ENCODE results near the gene CCDC136. TPM values are rescaled to one million over a fixed set of nuclear protein-coding genes. Genes with fewer than 3 reads are reported as not detected.

The CCDC136 gene
- 6.3 TPM for total RNA-seq
- long read RNA-seq, partial matches to known transcripts: 2 of 5 reads
- long read RNA-seq, other reads (novel, unspliced or antisense): 3 of 5 reads

GRCh38 chr7:128791121-128791971 is at the start of gene CCDC136:
TSS of gene CCDC136 (plus strand) at chr7:128791968. CDS start at chr7:128792412, 444 bp downstream.
- intact Hi-C loops (cut with DNase I): loop anchor here (2.0 to 5.0 kb wide), 3 partner anchors 39 to 91 kb away; partner anchors contain the start of genes CALU and FLNC
- peak; percentile 90 for DNase-seq (ENCODE audit: missing footprints)
- ATAC-seq: peak; percentile 90

DNA sequence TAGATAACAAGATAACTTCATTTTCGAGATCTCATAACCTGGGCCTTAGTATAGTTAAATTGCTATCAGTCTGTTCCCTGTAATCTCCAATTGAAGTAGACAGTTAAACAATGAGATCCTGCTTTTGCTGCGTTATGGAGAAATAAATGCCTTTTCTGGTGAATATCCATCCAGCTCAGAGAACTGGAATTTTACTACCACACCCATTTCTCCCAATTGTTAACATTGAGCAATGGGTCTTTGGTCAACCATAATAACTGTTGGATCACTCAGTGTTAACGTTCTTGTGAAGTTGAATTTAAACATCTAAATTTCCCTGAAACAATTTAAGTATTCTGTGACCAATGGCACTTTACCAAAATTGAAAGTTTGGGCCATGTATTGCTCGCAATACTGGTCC is 49.6 kb upstream of the CCDC136 start:
- DNase-seq (ENCODE audit: missing footprints) (no peak), ATAC-seq (no peak)
- intact Hi-C loops (cut with DNase I): no loop called here

DNA sequence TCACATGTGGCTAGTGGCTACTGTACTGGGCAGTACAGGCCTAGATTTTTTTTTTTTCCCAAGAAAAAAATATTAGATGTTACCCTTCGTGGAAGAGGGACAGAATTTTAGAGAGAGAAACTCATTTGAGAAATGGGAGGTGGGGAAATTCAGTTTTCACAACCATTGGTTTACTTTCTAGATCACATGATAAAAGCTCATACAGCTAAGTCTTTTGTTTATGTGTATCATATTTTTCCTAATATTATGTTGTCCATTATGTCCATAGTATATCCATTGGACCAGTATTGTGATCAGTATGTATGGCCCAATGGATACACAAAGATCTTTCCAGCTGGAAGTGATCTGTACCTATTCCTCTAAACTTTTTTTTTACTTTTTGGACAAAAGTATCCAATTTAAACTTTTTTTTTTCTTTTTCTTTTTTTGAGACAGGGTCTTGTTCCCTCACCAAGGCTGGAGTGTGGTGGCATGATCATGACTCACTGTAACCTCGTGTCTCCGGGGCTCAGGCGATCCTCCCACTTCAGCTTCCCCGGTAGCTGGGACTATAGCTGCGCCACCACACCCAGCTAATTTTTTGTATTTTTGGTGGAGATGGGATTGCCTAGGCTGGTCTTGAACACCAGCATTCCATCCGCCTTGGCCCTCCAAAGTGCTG is 48.5 kb upstream of the CCDC136 start:
- no peak for DNase-seq (ENCODE audit: missing footprints)
- intact Hi-C loops (cut with DNase I): no loop called here
- no peak for ATAC-seq

DNA sequence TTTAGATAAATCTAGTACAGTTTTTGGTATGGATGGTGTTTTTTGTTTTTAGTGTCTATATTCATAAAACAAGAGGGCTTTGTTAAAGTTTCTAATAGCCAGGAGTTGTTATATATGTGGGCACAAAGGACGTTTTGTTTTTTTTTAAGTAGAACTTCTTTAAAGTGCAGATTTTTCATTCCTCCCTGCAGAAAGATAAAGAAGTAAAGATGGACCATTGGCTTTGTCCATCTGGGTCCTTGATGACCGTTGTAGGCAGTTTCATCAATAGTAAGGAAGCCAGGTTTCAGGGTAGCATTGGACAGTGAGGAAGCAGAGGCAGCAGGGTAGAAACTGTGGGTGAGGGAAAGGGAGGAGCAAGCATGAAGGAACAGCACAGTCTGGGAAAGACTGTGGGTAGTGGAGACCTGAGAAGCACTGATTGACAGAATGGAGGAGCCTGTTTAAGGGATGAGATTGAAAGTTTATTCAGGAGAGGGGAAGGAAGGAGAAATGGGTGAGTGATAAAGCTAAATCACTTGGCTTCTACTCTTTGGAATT is 47.3 kb upstream of the CCDC136 start:
- intact Hi-C loops (cut with DNase I): no loop called here
- ATAC-seq: no peak
- no peak for DNase-seq (ENCODE audit: missing footprints)

- ATAC-seq (no peak), DNase-seq (ENCODE audit: missing footprints) (no peak)
Observed at GRCh38 chr7:128745706-128746105, 46.1 kb upstream of the CCDC136 start.

GRCh38 chr7:128747327-128748079 is 44.3 kb upstream of the CCDC136 start:
- intact Hi-C loops (cut with DNase I): loop anchor here (5.0 kb wide), 1 partner anchor 85 kb away; the partner anchor contains the start of gene FLNC
- DNase-seq (ENCODE audit: missing footprints) (no peak), ATAC-seq (no peak)

More at GRCh38 chr7:128745706-128746105, 46.1 kb upstream of the CCDC136 start:
- intact Hi-C loops (cut with DNase I): loop anchor here (5.0 kb wide), 1 partner anchor 87 kb away; the partner anchor contains the start of gene FLNC

GRCh38 chr7:128752251-128752650 is 39.5 kb upstream of the CCDC136 start:
- intact Hi-C loops (cut with DNase I): no loop called here
- DNase-seq (ENCODE audit: missing footprints) (no peak), ATAC-seq (peak; percentile 33)

GRCh38 chr7:128755075-128755818 is 36.5 kb upstream of the CCDC136 start:
- intact Hi-C loops (cut with DNase I): no loop called here
- ATAC-seq (no peak), DNase-seq (ENCODE audit: missing footprints) (no peak)

GRCh38 chr7:128755819-128756476 is 35.8 kb upstream of the CCDC136 start:
- intact Hi-C loops (cut with DNase I): no loop called here
- ATAC-seq: peak; percentile 35
- DNase-seq (ENCODE audit: missing footprints): no peak

DNA sequence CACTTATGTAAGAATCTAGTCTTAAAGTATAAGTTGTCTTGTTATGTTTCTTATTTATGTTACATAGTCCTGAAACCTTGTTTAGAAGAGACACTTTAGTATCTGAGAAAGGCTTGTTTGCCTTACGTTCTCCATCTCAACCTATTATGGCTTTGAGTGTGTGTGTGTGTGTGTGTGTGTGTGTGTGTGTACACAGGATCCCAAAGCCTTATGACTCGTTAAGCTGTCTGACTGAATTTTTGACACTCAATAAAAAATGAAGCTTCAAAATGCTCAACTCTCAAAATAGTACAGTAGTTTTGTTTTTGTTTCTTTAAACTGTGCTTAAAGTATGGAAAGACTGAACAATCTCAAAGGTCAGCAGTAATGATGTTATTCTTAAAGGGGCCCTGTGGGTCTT is 34.6 kb upstream of the CCDC136 start:
- intact Hi-C loops (cut with DNase I): no loop called here
- DNase-seq (ENCODE audit: missing footprints): no peak
- no peak for ATAC-seq

DNA sequence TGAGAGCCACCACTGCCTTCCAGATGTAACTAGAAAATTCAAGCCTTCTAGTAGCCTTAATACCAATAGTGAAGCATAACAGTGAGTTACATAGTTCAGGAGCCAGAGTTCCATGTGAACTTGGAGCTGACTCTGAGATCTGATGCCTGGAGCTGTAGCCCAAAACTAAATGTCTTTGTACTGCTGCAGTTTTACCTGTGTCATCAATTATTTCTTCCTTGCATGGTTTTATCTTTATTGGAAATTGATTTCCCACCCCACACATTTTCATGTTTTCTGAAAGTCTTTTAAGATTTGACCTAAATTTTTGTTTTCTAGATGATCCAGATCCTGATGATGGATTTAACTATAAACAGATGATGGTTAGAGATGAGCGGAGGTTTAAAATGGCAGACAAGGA is 33.2 kb upstream of the CCDC136 start:
- no peak for ATAC-seq
- intact Hi-C loops (cut with DNase I): no loop called here

GRCh38 chr7:128759242-128759641 is 32.5 kb upstream of the CCDC136 start:
- DNase-seq (ENCODE audit: missing footprints) (no peak), ATAC-seq (no peak)
- intact Hi-C loops (cut with DNase I): no loop called here

More for the DNA sequence above, 33.2 kb upstream of the CCDC136 start:
- no peak for DNase-seq (ENCODE audit: missing footprints)

GRCh38 chr7:128763541-128763940 is 28.2 kb upstream of the CCDC136 start:
- ATAC-seq: no peak
- intact Hi-C loops (cut with DNase I): no loop called here

DNA sequence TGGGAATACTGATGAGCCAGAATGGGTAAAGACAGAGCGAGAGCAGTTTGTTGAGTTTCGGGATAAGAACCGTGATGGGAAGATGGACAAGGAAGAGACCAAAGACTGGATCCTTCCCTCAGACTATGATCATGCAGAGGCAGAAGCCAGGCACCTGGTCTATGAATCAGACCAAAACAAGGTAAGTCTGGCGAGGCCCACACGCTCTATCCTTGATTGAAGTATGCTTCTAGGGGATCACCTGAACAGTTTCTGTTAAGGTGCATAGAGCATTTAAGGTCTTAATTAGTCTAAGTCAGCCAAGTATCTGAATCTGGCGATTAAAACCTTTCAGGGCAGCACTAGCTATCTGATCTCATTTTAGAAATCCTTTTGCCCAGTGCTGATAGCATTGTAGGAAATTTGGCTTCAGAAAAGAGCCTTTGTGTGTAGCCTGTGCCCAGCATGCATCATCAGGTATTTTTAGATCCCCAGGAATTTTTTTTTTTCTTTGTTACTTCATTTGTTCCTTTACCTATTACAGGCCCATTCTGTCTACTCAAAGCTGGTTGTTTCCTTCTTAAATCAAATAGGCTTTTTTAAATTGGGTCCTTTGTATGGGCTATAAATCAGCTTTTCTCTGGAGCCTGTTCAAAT is 24.2 kb upstream of the CCDC136 start:
- intact Hi-C loops (cut with DNase I): no loop called here
- no peak for DNase-seq (ENCODE audit: missing footprints)
- peak; percentile 37 for ATAC-seq

More at GRCh38 chr7:128763541-128763940, 28.2 kb upstream of the CCDC136 start:
- no peak for DNase-seq (ENCODE audit: missing footprints)

DNA sequence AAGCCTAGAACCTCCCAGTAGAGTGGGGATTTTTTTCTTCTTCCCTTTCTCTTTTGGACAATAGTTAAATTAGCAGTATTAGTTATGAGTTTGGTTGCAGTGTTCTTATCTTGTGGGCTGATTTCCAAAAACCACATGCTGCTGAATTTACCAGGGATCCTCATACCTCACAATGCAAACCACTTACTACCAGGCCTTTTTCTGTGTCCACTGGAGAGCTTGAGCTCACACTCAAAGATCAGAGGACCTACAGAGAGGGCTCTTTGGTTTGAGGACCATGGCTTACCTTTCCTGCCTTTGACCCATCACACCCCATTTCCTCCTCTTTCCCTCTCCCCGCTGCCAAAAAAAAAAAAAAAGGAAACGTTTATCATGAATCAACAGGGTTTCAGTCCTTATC is 21.5 kb upstream of the CCDC136 start:
- intact Hi-C loops (cut with DNase I): no loop called here
- DNase-seq (ENCODE audit: missing footprints) (no peak), ATAC-seq (no peak)

GRCh38 chr7:128773604-128774003 is 18.2 kb upstream of the CCDC136 start:
- ATAC-seq: no peak
- intact Hi-C loops (cut with DNase I): no loop called here

GRCh38 chr7:128774029-128774689 is 17.6 kb upstream of the CCDC136 start:
- ATAC-seq (no peak), DNase-seq (ENCODE audit: missing footprints) (no peak)
- intact Hi-C loops (cut with DNase I): no loop called here

More at GRCh38 chr7:128773604-128774003, 18.2 kb upstream of the CCDC136 start:
- DNase-seq (ENCODE audit: missing footprints): no peak
